Activated CD8-positive, alpha-beta memory T cell treated with anti-CD3 and anti-CD28 coated beads for 24 hours (primary cell): ENCODE measurements around the gene DIPK1A.

ENCODE experiments used
- DNase-seq: peaks from one replicate; pipeline ENCODE4 v3.0.0-alpha.2; 2020

Gene DIPK1A

GRCh38 chr1:92961131-92961895, at the start of gene DIPK1A:
TSS of gene DIPK1A (minus strand) at chr1:92961462. CDS start at chr1:92961429, 33 bp downstream.
- DNase-seq: peak; percentile 89

DNA sequence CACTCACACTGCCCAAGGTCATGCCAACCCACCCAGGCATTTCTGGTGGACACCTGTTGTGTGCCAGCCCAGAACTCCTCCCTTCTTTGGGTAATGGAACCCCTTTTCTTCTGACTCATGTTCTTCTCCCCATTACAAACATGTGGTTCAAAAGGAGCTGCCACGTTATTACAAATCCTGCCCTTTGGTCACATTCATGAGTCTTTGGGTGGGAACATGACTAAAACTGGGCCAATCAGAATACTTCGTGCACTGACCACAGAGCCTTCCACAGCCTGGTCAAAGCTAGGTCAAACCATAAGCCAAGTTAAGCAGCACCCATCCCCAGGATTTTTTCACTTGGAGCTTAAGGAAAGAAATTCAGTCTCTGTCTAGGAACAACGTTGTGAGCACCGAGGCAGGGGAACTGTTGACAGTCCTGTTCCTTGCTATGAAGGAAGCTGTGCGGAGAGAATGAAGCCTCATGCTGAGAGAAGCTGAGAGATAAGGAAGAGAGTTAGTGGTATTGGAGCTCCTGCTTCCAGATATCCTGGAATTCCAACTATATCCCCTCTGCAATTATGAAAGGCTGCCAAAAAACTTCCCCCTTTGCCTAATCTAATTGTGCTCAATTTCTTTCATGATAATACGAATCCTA, 46.8 kb upstream of the DIPK1A start:
- DNase-seq: no peak

DNA sequence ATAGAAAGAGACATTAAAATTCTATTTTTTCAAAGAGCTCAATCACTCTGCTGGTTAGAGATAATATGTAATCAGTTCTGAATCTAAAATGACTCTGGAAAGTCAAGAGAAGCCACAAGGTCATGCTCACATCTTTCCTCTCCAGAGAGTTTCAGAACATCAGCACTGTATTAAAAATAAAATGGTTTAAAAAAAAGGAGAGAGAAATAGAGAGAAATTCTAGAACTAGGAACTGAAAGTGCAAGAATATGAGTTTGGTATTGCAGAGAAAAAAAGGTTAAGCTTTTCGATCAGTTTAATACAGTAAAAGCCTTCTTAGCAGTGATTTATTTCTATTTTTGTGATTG, 44.0 kb upstream of the DIPK1A start:
- no peak for DNase-seq

DNA sequence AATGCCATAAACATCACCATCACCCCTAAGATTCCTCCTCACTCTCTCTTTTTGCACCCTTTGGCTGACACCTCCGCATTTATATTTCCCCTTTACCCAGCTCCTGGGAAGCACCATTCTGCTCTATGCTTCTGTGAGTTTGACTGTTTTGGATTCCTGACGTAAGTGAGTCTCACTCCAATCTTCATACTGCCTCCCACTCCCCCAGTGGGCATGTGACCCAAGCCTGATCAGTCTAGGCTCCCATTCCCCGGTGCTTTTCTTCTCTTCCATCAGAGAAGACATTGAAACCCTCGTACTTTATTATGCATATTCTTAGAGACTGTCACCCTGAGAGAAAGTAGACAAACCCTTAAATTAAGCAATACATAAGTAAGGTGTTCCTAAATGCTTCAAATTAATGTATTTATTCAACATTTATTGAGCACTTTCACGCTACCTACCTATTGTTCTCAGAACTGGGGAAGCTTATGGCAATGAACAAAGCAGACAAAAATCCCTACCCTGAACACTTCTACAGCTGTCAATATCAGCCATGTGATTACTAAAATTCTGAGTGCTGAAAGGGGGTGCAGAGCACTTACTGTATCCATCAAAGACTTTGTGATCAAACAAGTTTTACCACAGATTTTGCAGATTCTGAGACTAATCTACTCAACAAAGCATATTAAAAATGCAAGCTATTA, 43.4 kb upstream of the DIPK1A start:
- DNase-seq: no peak

DNA sequence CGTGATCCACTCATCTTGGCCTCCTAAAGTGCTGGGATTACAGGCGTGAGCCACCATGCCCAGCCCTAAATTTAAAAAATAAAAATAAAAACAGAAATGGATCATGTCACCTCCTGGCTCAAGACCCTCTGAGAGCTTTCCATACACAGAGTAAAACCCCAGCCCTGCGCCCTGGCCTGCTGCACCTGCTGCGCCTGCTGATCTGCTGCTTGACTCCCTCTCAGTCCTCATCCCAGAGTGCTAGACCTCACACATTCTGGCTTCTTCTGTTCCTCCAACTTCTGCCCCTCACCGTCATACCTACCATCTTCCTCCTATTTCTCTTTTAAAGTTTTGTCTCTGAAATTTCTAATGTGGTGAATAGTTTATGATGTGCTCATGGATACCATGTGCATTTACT, 42.7 kb upstream of the DIPK1A start:
- no peak for DNase-seq

DNA sequence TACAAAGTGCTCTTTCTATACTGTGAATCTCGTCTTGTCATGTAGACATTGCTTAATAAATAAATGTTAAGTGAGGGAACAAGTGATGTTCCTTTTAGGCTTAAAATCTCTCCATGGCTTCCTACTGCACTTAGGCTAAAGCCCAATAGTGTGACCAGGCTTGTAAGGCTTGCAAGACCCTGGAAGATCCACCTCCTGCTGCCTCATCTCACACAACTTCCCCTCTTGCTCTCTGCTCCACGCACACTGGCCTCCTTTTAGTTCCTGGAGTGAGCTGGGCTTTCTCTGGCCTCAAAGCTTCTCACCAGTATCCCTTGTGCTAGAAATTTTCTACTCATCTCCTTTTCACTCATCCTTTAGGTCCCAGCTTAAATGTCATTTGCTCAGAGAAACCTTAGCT, 41.5 kb upstream of the DIPK1A start:
- no peak for DNase-seq

- no peak for DNase-seq
These were observed 40.6 kb upstream of the DIPK1A start for GRCh38 chr1:93001893-93002292.

- no peak for DNase-seq
These were observed 39.5 kb upstream of the DIPK1A start for GRCh38 chr1:93000751-93001175.

GRCh38 chr1:93000291-93000690, 39.0 kb upstream of the DIPK1A start:
- DNase-seq: no peak

DNA sequence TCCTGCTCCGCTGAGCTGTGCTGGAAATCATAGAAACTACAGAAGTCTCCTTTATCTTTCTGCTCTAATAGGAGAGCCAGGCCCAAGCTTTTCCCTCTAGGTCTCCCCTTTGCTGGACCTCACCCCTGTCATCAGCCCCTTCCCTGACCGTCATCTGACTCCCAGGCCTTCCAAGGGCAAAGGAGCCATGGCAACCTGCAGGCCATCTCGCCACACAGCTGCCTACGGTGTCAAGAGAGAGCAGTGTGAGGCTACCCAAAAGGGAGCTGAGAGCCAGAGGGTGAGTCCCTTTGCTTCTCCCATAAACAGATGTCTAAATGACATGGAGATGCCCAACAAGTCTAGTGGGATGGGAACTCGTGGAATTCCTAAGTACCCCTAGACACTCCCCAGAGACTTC, 37.6 kb upstream of the DIPK1A start:
- no peak for DNase-seq

DNA sequence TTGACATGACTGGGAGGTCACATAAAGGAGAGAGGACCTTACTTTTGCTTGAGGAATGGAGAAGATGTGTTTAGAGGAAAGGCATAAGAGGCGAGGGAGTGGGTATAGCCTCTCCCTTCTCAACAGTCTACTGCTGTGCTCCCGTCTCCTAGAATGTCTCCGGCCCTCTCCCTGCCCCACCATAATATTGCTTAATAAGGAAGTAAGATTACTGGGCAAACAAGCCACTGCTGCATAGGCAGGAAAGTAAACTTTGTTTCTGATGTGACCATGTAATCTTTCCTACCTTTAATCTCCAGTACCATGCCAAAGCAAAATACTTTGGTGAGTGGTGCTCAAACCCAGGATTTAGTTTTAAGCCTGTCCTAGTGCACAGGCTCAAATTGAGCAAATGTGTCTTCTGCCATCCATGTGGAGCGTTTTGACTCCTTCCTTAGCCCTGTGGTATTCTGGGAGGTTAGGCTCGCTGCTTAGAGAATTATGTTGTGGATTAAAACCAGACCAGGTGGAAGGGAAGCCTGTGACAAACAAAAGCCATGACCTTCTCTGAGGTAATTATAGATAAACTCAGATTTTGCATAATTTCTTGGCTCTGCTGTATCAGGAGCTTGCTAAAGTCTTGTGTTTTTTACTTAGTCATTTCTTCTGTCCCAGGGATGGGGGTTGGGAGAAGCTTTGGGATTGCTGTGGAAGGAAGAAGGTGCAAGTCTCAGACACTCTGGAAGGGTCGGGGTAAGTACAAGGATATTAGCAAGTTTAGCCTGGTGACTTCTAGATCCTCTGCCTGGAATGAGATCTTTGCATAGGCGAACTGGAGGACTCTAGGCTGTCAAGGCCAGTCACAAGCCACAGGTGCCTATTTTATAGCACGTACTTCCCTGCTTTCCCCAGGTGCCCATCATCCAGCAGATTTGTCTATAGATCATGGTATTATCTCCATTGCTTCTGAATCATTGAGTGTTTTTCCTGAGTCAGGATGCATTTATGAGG, 34.5 kb upstream of the DIPK1A start:
- DNase-seq: no peak

DNA sequence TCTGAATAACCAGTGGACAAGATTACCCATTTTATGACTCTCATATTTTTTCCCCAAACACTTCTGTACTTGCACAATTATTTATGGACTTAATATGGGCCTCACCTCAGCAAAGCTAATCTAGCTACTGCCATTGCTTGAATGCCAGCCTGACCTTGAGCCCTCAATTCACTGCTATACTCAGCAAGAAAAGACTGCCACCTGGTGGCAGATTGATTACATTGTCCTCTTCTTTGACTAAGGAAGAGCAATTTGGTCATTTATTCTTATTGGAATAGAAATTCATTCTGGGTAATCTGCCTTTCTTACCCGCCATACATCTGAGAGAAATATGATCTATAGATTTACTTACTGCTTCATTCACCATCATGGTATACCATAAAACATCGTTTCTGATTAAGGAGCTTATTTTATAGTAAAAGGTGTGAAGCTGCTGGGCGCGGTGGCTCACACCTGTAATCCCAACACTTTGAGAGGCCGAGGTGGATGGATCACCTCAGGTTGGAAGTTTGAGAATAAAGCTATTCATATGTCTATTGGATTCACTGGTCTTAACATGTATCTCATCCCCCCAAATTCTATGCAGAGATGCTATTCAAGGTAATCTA, 32.9 kb upstream of the DIPK1A start:
- no peak for DNase-seq

DNA sequence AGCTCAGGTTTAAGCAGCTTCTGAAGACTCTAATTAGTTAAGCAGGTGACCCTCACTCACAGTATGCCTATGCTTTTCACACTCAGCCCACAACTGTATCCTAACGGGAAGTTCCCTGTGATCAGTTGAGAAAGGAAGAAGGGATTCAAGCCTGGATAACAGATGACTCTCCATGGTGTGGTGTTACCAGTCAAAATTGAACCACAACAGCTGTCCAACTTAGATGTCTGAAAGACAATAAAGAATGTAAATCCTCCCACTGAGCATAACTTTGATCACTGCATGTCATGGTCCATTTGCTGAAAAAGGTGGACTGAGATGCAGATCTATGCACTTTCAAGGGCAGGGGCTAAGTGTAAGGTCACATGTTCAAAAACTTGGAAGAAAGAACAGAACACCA, 32.3 kb upstream of the DIPK1A start:
- DNase-seq: no peak

DNA sequence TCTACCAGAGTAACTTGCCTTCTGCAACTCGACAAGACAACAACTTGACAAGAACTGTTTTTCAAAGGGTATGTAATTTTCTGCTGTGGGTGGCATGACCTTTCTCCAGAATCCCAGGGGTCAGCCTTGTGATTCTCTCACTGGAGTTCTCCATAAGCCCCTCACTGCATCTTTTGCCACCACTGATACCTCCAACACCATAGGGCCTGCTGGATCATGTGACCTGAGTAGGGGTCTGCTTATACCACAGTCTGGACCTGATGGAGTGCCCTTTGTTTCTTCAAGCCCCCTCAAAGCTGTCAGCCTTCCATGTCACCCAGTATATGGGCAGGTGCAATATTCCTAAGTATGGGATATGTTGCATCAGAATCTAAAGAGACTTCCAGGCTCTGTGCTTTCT, 31.6 kb upstream of the DIPK1A start:
- DNase-seq: no peak

- no peak for DNase-seq
These were observed 30.8 kb upstream of the DIPK1A start for GRCh38 chr1:92992054-92992453.

- no peak for DNase-seq
These were observed 29.6 kb upstream of the DIPK1A start for GRCh38 chr1:92990828-92991227.

DNA sequence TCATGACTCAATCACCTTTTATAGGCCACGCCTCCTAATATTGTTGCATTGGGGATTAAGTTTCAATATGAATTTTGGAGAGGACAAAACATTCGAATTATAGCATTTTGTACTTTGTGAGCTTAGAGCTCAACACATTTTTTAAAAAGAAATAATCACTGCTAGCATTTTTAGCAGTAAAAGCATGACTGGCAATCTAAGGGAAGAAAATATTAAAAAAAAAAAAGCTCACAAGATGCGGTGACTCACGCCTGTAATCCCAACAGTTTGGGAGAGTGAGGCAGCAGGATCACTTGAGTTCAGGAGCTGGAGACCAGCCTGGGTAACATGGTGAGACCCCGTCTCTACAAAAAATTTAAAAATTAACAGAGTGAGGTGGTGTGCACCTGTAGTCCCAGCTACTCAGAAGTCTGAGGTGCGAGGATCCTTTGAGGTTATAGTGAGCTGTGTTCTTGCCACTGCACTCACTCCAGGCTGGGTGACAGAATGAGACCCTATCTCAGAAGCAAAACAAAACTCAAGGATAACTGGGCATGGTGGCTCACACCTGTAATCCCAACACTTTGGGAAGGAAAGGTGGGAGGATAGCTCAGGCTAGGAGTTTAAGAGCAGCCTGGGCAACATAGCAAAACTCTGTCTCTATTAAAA, 28.8 kb upstream of the DIPK1A start:
- no peak for DNase-seq

DNA sequence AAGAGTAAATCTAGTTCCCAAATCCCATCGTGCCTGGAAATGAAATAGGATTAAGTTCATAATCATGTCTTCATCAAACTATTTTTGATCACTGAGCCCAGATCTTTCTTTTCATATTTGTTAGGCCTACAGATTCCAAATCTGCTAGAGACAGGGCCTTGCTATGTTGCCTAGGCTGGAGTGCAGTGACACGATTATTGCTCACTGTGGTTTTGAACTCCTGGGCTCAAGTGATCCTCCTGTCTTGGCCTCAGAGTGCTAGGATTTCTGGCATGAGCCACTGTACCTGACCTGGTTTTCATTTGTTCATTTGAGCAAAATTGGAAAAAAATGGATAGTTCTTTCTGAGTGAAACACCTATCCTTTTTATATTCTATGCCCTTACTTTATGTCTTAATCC, 28.0 kb upstream of the DIPK1A start:
- DNase-seq: no peak

DNA sequence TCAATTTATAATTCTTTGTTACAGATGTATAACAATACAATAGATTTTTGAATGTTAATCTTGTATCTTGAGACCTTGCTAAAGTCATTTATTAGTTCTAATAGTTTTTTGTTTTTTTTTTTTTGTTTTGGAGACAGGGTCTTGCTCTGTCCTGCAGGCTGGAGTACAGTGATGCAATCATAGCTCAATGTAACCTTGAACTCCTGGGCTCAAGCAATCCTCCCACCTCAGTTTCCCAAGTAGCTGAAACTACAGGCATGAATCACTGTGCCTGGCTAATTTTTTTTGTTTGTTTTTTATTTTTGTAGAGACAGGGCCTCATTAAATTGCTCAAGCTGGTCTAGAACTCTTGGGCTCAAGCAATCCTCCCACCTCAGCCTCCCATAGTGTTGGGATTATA, 26.2 kb upstream of the DIPK1A start:
- DNase-seq: no peak

GRCh38 chr1:92985101-92985500, 23.8 kb upstream of the DIPK1A start:
- no peak for DNase-seq

GRCh38 chr1:92980732-92981647, 19.7 kb upstream of the DIPK1A start:
- DNase-seq: no peak
